Lower leg skin (tissue), 4 donors: ENCODE data around the gene IL18BP. TPM values are rescaled to one million over a fixed set of nuclear protein-coding genes. Genes with fewer than 3 reads are reported as not detected.

Experiments used
- DNase-seq, 2 donors: peaks; one replicate each; pipeline ENCODE4 v3.0.0-alpha.2; 2019; ENCODE audit warnings: low spot score in 2 of 2
- H3K4me3 ChIP-seq: fragments of 200-600 bp; sonication (generic); 2 replicates; pipeline ENCODE4 v1.5.1; 2017; ENCODE audit warnings: mild to moderate bottlenecking, low read depth; ENCODE audit not compliant: poor library complexity, severe bottlenecking
- CTCF ChIP-seq, 3 donors: fragments of 450-650 bp; IDR thresholded peaks; one replicate each; pipeline ENCODE4 v1.5.1; 2016; ENCODE audit warnings: antibody characterized with exemption in 3 of 3, mild to moderate bottlenecking in 3 of 3, moderate library complexity in 2 of 3
- POLR2A ChIP-seq, 2 donors: fragments of 450-650 bp; IDR thresholded peaks; one replicate each; pipeline ENCODE4 v1.6.1; 2016 to 2017; ENCODE audit warnings: antibody characterized with exemption in 2 of 2, mild to moderate bottlenecking in 1 of 2, moderate library complexity in 1 of 2
- WGBS, 2 donors: methylation state at CpG; one replicate each; pipeline ENCODE4 v1.1.5; 2018; 5-methylcytosine and 5-hydroxymethylcytosine counted together
- intact Hi-C: fragments of 100-400 bp; cut with DNase I; formaldehyde crosslinking; loops from one replicate; pipeline ENCODE4 v1.15.0; 2023; ENCODE audit warnings: low total_unique reads
- total RNA-seq, 4 donors: library from RNA; depleted of rRNA; stranded (reverse); fragments of >200 nt; gene quantifications; one replicate each; pipeline ENCODE4 v1.1.0, GENCODE V29; 2016

IL18BP gene
- total RNA-seq, 4 donors from 2014 or later = 3.0 to 9.1 (median 5.6) TPM

- no peak overlapping the region for H3K4me3 ChIP-seq
- 56 to 58% methylated on average over 3 of the region's 3 CpGs for WGBS, 2 donors
- DNase-seq = no peak
- intact Hi-C loops = no loop called here
- TF ChIP-seq CTCF (IDR thresholded peaks at IDR 0.05) = no peak
- no peak for TF ChIP-seq POLR2A (IDR thresholded peaks at IDR 0.05)
Observed at GRCh38 chr11:71990701-71991100, 8.0 kb upstream of the IL18BP start.

- WGBS, 2 donors = 76 to 85% methylated on average over 3 of the region's 3 CpGs
- intact Hi-C loops = no loop called here
- DNase-seq = no peak
- no peak overlapping the region for H3K4me3 ChIP-seq
- TF ChIP-seq POLR2A (IDR thresholded peaks at IDR 0.05) = no peak
- no peak for TF ChIP-seq CTCF (IDR thresholded peaks at IDR 0.05)
Observed at GRCh38 chr11:71991494-71991893, 7.2 kb upstream of the IL18BP start.

- no peak overlapping the region for H3K4me3 ChIP-seq
- 79 to 83% methylated on average over 3 of the region's 3 CpGs for WGBS, 2 donors
- intact Hi-C loops = no loop called here
- TF ChIP-seq POLR2A (IDR thresholded peaks at IDR 0.05) (no peak), CTCF (IDR thresholded peaks at IDR 0.05) (no peak)
- DNase-seq = no peak
Observed at GRCh38 chr11:71992136-71992730, 6.5 kb upstream of the IL18BP start.

- DNase-seq = no peak
- H3K4me3 ChIP-seq = no peak overlapping the region
- WGBS, 2 donors = 79 to 91% methylated on average over 3 of the region's 3 CpGs
- no peak for TF ChIP-seq CTCF (IDR thresholded peaks at IDR 0.05)
- no peak for TF ChIP-seq POLR2A (IDR thresholded peaks at IDR 0.05)
- intact Hi-C loops = no loop called here
Observed at GRCh38 chr11:71994786-71995185, 3.9 kb upstream of the IL18BP start.

GRCh38 chr11:71995726-71996291 lies 2.9 kb upstream of the IL18BP start:
- TF ChIP-seq POLR2A (IDR thresholded peaks at IDR 0.05) (no peak), CTCF (IDR thresholded peaks at IDR 0.05) (no peak)

GRCh38 chr11:71996517-71996916 lies 2.2 kb upstream of the IL18BP start:
- 92 to 94% methylated on average over 3 to 4 of the region's 4 CpGs for WGBS, 2 donors
- no peak for DNase-seq
- intact Hi-C loops = no loop called here
- no peak for TF ChIP-seq CTCF (IDR thresholded peaks at IDR 0.05)
- no peak for TF ChIP-seq POLR2A (IDR thresholded peaks at IDR 0.05)
- no peak overlapping the region for H3K4me3 ChIP-seq

More at GRCh38 chr11:71995726-71996291, 2.9 kb upstream of the IL18BP start:
- DNase-seq = no peak
- 66 to 74% methylated on average over 3 of the region's 3 CpGs for WGBS, 2 donors
- intact Hi-C loops = no loop called here
- no peak overlapping the region for H3K4me3 ChIP-seq
